D341Med (cell line): ENCODE data around the gene MTMR12.
"Not testable (repeated sequence)": the region's sequence is repeated elsewhere in the genome, so short reads cannot be mapped to it uniquely, and the experiment has no call there.

Experiments
- DNase-seq: peaks from one replicate; pipeline ENCODE4 v3.0.0; 2012; ENCODE audit warnings: low spot score

MTMR12 gene

GRCh38 chr5:32297181-32298058, 15.3 kb downstream of the MTMR12 start:
- DNase-seq, result no peak

DNA sequence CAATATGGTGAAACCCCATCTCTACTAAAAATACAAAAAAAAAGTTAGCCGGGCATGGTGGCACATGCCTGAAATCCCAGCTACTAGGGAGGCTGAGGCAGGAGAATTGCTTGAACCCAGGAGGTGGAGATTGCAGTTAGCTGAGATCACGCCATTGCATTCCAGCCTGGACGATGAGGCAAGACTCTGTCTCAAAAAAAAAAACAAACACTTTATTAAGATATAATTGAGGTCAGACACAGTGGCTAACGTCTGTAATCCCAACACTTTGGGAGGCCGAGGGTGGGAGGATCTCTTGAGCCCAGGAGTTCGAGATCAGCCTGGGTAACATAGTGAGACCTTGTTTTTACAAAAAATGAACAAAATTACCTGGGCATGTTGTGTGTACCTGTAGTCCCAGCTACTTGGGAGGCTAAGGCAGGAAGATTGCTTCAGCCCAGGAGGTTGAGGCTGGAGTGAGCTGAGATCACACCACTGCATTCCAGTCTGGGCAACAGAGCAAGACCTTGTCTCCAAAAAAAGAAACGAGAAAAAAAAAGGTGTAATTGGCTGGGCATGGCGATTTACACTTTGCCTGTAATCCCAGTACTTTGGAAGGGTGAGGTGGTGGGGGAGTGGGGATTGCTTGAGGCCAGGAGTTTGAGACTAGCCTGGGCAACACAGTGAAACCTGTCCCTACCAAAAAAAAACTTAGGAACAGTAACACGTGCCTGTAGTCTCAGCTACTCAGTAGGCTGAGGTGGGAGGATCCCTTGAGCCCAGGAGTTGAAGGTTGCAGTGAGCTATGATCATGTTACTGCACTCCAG, 16.6 kb downstream of the MTMR12 start:
- DNase-seq, result not testable (repeated sequence)

DNA sequence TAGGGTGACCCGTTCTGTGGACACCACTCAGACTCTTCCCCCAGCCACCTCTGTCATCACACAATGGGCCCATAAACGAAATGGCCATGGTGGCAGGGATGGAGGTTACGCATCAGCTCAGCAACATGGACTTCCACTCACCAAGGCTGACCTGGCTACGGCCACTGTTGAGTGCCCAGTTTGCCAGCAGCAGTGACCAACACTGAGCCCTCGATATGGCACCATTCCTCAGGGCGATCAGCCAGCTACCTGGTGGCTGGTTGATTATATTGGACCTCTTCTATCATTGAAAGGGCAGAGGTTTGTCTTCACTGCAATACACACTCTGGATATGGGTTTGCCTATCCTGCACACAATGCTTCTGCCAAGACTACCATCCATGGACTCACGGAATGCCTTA, 21.1 kb downstream of the MTMR12 start:
- DNase-seq, result no peak

DNA sequence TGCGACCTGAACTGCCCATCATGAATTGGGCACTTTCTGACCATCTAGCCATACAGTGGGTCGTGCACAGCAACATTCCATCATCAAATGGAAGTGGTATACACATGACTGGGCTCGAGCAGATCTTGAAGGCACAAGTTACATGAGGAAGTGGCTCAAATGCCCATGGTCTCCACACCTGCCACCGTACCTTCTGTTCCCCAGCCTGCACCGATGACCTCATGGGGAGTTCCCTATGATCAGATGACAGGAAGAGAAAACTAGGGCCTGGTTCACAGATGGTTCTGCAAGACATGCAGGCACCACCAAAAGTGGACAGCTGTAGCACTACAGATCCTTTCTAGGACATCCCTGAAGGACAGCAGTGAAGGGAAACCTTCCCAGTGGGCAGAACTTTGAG, 21.8 kb downstream of the MTMR12 start:
- no peak for DNase-seq

- DNase-seq, result not testable (repeated sequence)
Observed at GRCh38 chr5:32290501-32290900, 22.2 kb downstream of the MTMR12 start.

DNA sequence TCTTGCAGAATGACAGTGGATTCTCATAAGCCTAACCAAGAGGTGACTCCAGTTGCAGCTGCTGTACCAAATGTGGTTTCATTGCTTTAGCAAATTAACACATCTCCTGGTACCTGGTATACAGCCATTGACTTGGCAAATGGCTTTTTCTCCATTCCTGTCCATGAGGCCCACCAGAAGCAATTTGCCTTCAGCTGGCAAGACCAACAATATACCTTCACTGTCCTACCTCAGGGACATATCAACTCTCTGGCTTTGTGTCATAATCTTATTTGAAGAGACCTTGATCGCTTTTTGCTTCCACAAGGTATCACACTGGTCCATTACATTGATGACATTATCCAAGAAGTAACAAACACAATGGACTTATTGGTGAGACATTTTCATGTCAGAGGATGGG, 22.8 kb downstream of the MTMR12 start:
- DNase-seq, result not testable (repeated sequence)

GRCh38 chr5:32288135-32288534, 24.6 kb downstream of the MTMR12 start:
- not testable (repeated sequence) for DNase-seq

DNA sequence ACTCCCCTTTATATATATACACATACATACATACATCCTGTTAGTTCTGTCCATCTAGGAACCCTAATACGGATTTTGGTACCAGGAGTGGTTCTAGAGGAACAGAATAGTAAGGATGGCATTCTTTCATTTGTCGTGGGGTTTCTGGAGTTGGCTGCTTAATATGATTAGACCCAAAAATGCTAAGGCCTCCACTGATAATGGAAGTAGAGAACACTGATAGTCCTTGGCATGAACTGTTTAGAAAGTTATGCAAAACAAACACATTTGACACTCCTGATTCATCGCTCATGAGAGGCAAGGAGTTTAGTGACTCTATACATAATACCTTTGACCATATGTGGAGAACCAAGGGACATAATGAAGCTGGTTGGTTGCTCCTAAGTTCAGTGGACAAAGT, 25.2 kb downstream of the MTMR12 start:
- not testable (repeated sequence) for DNase-seq

GRCh38 chr5:32285510-32286138, 27.1 kb downstream of the MTMR12 start:
- DNase-seq, result no peak

DNA sequence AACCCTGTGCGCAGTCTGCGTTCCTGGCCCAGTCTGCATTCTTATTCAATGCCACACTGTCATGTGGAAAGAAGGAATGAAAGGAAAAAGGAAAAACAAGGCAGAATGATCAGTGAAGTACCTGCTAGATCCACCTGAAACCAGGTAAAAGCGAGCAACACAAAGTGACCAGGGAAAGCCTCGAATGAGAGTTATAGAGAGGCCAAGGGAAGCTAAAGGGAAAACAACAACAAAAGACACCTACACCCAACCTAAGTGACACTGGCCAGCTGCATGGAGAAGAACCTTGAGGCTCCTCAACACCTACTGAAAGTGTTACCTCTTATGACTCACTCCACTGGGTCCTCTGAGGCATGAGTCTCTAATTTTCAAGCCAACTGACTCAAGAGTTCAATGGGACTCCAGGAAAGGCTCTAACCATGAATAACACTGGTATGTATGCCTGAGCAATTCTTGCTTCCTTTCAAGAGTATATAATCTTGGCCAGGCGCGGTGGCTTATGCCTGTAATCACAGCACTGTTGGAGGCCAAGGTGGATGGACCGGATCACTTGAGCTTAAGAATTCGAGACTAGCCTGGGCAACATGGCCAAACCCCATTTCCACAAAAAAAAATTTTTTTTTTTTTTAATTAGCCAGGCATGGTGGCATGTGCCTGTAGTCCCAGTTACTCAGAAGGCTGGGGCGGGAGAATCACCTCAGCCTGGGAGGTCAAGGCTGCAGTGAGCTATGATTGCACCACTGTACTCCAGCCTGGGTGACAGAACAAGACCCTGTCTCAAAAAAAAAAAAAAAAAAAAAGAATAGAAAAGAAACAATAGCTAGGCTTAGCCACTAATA, 29.0 kb downstream of the MTMR12 start:
- DNase-seq, result no peak

DNA sequence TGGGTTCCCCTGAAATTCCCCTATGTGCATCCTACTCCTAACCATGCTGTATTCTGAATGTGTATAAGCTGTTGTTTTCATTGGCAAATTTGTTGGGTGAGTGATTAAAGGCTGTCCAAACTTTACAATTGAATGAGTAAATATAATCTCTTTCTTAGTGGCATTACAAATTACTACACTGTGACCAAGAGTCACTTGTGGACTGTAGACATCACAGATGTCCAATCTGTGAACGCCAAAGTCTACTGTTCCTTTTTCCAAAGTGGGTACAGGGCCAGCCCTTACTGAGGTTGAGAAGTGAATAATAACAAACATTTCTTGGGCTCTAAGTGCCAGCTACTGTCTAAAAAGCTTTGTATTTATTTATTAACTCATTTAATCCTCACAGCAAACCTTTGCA, 29.7 kb downstream of the MTMR12 start:
- no peak for DNase-seq

DNA sequence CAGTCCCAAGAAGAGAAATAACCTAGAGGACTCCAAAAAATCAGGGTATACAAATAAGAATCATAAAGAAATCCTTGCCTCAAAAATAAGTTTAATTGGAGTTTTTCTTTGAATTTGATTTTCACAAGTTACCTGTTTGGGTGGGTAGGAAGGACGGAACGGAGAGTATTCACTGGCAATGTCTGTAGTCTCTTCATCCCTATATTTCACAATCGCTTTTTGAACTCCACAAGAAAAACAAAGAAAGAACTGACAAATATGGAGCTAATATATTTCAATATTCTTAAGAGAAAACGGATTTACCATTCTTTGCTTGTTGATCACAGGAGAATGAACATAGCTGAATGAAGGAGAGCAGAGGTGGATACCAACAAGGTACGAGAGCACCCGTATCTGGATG, 30.1 kb downstream of the MTMR12 start:
- DNase-seq, result no peak

- DNase-seq, result not testable (repeated sequence)
Observed at GRCh38 chr5:32281378-32282133, 31.2 kb downstream of the MTMR12 start.

- no peak for DNase-seq
Observed at GRCh38 chr5:32280656-32281081, 32.1 kb downstream of the MTMR12 start.

DNA sequence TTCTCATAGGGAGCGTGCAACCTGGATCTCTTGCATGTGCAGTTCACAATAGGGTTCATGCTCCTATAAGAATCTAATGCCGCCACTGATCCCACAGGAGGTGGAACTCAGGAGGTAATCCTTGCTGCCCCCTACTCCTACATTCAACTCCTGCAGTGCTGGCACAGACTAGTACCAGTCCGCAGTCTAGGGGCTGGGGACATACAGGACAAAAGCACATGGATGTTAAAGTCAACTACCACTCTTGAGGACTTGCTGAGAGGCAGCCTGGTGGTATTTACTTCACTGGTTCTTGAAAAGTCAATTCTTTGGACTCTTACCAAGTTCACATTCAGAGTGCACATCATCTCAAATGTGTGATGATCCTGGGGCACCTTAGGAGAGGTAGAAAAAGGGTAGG, 33.0 kb downstream of the MTMR12 start:
- no peak for DNase-seq

DNA sequence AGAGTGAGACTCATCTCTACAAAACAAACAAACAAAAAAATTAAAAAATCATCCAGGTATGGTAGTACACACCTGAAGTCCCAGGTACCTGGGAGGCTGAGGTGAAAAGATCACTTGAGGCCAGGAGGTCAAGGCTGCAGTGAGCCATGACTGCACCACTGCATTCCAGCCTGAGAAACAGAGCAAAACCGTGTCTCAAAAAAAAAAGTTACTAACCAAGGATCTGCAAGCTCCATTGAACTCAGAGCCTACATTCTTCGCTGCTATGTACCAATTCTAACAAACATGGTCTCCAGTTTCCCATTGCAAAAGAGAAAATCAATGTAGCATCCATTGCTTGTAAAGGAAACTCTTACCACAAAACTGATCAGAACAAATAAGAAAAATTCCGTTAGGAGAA, 33.5 kb downstream of the MTMR12 start:
- no peak for DNase-seq

DNA sequence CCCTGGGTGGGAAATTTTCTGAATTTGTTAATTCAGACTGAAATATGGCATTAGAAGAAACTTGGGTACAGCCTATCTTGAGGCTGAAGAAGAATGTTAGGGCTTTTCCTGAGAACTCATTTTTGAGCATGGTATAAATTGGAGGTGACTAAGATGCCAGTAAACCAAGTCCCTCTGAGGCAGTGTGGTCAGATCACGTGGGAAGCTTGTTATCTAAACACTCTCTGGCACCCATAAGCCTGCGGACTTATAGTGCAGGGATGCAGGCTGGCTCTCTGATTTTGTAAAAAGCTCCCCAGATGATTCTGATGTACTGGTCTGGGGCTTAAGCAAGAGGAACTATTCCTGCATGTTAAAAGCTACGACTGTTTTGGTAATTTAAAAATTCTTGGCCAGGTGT, 34.3 kb downstream of the MTMR12 start:
- DNase-seq, result no peak

GRCh38 chr5:32277798-32278197, 34.9 kb downstream of the MTMR12 start:
- no peak for DNase-seq

GRCh38 chr5:32276173-32276853, 36.4 kb downstream of the MTMR12 start:
- no peak for DNase-seq

DNA sequence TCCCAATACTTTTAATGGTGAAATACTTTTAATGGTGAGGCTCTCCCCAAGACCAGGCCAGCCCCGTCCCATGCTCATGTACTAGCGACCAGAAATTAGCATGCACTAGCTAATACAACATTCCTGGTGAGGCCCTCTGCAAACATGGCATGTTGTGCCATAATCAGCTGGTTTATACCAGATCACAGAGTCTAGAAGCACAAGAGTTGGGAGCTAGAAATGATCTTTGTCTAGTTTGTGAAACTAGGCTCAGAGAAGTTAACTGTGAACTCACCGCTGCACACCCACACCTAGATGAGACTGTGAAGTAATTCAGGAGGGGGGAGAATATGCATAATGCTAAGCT, 37.4 kb downstream of the MTMR12 start:
- DNase-seq, result no peak
